Cerebellar nuclear complex (tissue), 1 donor: Measurements from ENCODE around the gene PITPNB.

ENCODE experiments used
- DNase-seq, 2 experiments: peaks; one replicate each; lab custom pipeline; 2025; lab: John Stamatoyannopoulos, UW

PITPNB gene

DNA sequence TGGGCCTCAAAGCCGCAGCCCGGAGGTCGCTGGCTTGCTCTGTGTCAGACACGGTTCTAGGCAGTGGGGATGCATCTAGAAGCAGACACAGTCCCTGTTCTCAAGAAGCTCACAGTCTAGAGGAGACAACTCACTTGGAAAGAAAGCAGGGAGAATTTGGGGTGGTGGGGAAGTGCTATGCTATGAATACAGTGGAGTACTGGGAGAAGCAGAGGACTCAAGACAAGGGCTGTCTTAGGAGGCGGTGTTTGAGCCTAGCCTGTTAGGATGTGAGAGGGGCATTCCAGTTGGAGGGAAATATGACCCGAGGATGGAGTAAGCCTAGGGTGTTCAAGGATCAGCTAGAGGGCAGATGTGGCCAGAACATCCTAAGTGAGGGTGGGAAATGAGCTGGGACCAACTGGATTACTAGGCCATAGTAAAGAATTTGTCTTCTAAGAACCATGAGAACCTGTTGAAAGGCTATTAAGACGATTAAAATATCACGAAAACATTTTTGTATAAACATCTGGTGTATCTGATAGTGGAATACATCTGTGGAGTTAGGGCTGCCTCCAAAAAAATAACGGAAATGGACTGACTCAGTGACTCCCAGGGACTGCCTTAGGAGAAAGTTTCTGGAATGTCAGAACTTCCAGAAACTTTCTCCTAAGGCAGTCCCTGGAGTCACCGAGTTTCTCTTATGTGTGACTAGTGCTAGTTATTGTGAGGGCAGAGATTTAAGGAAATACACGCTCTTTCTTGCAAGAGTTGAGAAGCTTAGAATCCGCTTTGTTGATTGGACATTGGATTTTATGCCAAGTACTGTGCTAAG, 1.1 kb upstream of the PITPNB start:
- no peak for DNase-seq

- no peak for DNase-seq
These were observed 475 bp downstream of the PITPNB start for GRCh38 chr22:27918341-27919221.

- DNase-seq, result no peak
These were observed 3.1 kb downstream of the PITPNB start for GRCh38 chr22:27915986-27916385.

DNA sequence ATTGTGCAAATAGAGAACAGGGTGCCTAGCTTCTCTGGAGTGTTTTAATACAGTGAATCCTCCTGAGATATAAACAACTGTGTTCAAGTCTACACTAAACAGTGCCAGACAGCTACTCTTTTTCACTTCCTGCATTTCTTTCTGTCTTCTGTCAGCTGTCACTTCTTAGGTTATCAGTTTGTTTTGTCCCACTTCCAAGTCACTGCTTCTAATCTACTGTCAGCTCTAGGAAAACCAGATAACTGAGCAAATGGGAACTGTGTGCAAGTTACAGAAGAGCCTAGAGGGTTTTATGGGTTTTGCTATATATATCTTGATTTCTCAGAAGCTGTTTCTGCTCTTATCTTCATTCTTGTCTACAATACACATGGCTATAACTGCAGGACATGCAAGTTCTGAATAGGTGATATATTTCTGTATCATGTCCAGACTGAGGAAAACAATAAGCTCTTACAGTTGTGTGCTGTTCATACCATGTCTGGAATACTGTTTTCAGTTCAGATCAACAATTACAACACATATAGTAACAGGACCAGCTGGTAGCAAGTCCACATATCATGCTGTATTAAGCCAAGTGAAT, 5.8 kb downstream of the PITPNB start:
- no peak for DNase-seq

DNA sequence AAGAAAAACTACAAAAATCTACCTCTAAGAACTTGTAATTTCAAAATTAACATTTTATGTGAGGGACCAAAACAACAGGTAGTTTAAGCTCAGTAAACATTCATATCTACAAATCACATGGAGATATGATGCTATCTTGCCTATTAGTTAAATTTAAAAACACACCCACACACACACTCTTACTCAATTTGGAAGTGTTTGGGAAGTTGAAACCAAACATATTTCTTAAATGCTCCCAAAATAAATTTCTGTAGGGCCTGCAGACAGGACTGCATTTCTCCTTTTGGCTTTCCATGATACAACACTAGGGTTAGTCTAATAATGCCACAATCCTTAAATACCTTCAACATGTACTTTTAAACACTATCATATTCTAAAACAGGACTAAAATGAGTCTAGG, 7.0 kb downstream of the PITPNB start:
- DNase-seq, result no peak

DNA sequence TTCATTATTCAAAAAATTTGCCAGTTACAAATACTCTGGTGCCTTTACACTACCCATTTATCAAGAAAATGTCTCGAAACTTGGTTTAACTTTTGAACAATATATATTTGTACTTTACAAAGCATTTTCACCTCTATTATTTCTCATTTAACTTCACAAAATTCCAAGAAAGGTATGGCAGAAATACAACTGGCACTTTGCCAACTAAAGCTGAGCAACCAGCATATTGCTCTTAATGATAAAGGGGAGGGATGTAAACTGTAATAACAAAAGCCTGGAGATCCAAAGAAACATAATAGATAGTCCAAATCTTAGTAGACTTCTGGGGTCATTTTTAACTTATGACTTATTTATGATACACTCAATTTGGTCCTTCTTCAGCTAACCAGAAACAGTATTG, 7.7 kb downstream of the PITPNB start:
- DNase-seq, result no peak

- DNase-seq, result no peak
These were observed 12.8 kb downstream of the PITPNB start for GRCh38 chr22:27906241-27906640.

GRCh38 chr22:27905653-27906052, 13.4 kb downstream of the PITPNB start:
- no peak for DNase-seq

DNA sequence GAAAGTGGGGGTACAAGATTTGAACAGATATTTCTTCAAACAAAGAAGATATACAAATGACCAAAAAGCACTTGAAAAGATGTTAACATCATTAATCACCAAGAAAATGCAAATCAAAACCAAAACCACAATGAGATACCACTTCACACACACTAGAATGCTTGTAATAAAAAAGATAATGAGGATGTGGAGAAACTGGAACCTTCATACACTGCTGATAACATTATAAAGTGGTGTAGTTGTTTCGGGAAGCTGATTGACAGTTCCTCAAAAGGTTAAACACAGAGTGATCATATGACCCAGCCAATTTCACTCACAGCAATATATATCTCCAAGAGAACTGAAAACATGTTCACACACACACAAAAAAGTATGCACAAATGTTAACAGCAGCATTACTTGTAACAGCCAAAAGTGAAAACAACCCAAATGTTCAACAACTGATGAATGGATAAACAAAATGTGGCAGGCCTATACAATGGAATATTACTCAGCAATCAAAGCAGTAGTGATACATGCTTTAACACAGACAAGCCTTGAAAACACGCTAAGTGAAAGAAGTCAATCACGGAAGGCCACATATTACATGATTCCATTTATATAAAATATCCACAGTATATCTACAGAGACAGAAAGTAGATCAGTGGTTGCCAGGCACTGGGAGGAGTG, 15.1 kb downstream of the PITPNB start:
- DNase-seq, result no peak

- no peak for DNase-seq
These were observed 18.9 kb downstream of the PITPNB start for GRCh38 chr22:27900153-27900552.

DNA sequence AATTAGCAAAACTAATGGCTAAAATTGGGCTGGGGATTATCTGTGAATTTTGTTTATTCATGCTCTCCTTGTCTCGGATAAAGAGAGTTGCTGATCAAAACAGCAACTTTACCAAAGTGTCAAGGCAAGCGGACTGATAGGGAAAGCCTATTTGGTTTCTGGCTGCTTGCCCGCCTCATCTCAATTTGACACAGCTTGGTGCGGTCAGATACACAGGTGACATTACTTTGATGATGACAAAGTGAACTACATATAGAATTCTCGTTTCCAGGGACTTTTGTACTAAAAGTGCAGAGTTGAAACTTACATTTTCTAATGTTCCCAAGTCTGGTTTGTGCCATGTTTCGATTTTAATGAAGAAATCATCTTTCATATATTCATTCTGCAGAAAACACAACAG, 22.8 kb downstream of the PITPNB start:
- DNase-seq, result no peak

DNA sequence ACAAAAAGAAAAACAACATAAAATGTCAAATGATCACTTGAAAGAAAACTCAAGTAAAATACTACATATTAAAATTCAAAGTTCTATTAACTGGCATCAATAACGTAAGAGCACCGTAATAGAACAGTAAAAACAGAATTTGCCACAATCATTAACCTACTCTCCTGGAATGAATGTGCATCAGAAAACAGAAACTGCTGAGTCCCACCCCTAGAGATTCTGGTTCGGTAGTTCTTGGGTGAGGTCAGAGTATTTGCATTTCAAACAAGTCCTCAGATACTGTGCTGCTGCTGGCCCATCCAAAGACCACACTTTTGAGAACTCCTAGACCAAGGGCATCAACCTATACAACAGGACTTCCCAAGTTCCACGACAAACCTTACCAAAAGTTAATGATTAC, 23.5 kb downstream of the PITPNB start:
- DNase-seq, result no peak

DNA sequence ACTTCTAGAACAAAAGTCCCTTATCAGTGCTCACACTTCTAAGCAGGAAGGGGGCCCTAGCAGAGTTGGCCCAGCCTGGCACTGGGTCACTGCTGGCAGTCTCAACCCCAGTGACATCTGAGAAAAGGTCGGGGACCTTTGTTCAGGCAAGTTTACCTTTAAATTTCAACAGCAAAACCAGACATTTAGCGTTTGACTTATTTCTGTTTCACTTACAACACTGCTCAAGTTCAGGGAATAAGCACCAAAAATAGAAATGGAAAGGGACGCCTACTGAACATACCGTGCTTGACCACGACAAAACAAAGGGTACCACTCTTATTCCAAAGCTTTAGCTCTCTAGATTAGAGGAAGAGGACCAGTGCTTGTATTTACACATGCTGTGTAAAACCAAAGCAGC, 26.2 kb downstream of the PITPNB start:
- DNase-seq, result no peak

DNA sequence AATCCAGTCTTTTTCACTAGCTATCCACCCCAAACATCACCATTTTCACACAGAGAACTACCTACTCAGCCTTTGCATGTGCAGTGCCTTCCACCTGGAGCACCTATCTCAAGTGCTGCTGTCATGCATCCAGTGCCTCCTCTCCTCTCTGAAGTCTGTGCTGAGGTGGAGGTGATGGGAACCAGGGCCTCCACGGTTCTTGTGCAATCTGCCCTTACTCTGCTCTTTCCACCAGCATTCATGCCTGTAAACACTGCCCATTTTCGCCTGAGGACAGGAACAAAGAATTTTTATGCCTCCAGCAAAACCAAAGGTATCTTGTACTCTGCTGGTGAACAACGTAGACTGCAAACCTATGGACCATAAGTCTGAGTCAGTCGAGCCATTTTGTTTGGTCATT, 27.0 kb downstream of the PITPNB start:
- DNase-seq, result no peak

DNA sequence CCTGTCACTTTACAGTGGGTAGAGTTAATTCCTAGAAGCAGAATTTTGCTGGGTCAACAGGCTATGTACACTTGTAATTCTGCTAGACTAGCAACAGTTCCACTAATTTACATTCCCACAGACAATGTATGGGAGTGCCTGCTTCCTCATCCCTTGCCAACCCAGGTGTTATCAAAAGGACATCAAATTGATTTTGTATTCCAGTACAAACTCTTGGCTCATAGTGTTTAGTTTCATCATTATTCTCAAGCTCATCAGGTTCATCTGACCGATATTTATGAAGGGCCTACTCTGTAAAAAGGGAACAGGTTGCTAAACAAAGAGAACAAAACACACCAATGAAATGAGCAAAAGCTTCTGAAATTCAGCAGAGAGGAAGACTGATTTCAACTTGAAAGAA, 30.7 kb downstream of the PITPNB start:
- no peak for DNase-seq

- no peak for DNase-seq
These were observed 32.3 kb downstream of the PITPNB start for GRCh38 chr22:27886843-27887151.

GRCh38 chr22:27885977-27886842, 32.8 kb downstream of the PITPNB start:
- DNase-seq, result peak in 1 of 2 experiments; percentile 2

- DNase-seq, result no peak
These were observed 35.3 kb downstream of the PITPNB start for GRCh38 chr22:27883656-27884350.

DNA sequence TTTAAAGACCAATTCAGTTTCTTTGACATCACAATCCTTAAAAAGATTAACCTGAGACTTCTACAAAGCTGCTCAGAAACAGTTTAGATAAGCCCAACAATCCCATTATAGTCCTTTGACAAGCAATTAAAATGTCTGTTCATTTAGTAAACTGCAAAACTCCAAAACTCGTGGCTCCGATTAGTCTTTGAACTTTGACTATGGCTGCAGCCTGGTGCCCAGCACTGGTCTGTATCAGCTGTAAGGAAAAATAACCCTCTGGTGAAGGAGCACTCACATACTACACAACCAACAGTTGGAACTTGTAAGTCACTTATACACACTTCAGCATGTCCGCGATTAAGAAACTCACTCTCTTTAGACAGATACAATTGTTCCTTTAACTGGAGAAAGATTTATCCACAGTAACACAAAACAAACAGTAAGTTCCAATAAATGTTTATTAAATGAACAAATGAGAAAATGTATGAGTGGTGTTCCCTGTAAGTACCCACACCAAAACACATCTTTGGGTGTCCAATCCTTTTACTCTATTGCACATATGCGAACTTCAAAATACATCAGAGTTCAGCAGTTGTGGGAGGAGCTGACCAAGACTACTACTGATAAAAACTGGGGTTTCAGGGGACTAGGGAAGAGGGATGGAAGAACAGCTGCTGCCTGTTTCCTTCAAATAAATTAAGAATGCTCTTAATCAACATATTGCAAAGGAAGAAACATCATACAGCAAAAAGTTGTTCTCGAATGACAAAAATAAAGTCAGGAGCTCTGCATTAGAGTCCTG, 36.4 kb downstream of the PITPNB start:
- no peak for DNase-seq

DNA sequence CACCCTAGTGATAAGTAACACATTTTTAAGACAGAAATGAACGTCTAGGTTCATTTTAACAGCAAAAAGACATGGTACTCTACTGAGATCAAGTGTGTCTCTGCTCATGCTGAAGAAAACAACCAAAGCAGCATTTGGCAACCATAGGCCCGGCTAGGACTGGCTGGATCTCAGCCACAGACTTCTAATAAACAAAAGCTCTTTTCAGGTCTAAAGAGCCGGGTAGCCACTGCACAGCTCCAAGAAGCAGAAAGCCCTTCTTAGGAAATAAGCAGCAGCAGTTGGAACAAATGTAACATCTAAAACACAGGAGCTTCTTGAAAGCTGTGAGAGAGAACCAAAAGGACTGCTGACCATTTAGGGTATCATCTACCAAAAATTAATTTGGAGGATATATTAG, 37.6 kb downstream of the PITPNB start:
- DNase-seq, result no peak
